H9 (cell line): ENCODE data around the gene EHD2. TPM values are rescaled to one million over a fixed set of nuclear protein-coding genes. Genes with fewer than 3 reads are reported as not detected.

Experiments used
- DNase-seq: peaks from one replicate; pipeline ENCODE4 v3.0.0-alpha.2; 2017
- H2AFZ ChIP-seq: one replicate; pipeline ENCODE4 v1.6.1; 2013; ENCODE audit warnings: mild to moderate bottlenecking, low read length, control low read depth, moderate library complexity
- H2AK5ac ChIP-seq: 2 replicates; pipeline ENCODE4 v1.6.1; 2013; ENCODE audit warnings: low read length, control low read depth, mixed read lengths; ENCODE audit not compliant: insufficient read length
- H2BK120ac ChIP-seq: one replicate; pipeline ENCODE4 v1.6.1; 2013; ENCODE audit warnings: low read depth, mild to moderate bottlenecking, low read length, control low read depth, inconsistent platforms; ENCODE audit not compliant: poor library complexity, severe bottlenecking
- H2BK12ac ChIP-seq: 2 replicates; pipeline ENCODE4 v1.6.1; 2013; ENCODE audit warnings: low read length, control low read depth, mixed read lengths, low read depth; ENCODE audit not compliant: insufficient read length
- H2BK15ac ChIP-seq: 2 replicates; pipeline ENCODE4 v1.6.1; 2013; ENCODE audit warnings: low read depth, low read length, control low read depth
- H2BK20ac ChIP-seq: one replicate; pipeline ENCODE4 v1.6.1; 2013; ENCODE audit warnings: low read depth, mild to moderate bottlenecking, low read length, control low read depth, inconsistent platforms; ENCODE audit not compliant: poor library complexity, severe bottlenecking
- H2BK5ac ChIP-seq: 2 replicates; pipeline ENCODE4 v1.6.1; 2013; ENCODE audit warnings: low read length, control low read depth, mixed read lengths; ENCODE audit not compliant: insufficient read length
- H3K14ac ChIP-seq: 2 replicates; pipeline ENCODE4 v1.6.1; 2013; ENCODE audit warnings: low read length, control low read depth; ENCODE audit not compliant: insufficient read depth
- H3K18ac ChIP-seq: 2 replicates; pipeline ENCODE4 v1.6.1; 2013; ENCODE audit warnings: low read depth, mild to moderate bottlenecking, mixed read lengths, low read length, control low read depth; ENCODE audit not compliant: insufficient read length
- H3K23ac ChIP-seq: 2 replicates; pipeline ENCODE4 v1.6.1; 2013; ENCODE audit warnings: low read length, control low read depth, mixed read lengths, low read depth; ENCODE audit not compliant: insufficient read length
- H3K23me2 ChIP-seq: 2 replicates; pipeline ENCODE4 v1.6.1; 2013; ENCODE audit warnings: low read depth, mild to moderate bottlenecking, mixed read lengths, low read length, control low read depth; ENCODE audit not compliant: insufficient read length, poor library complexity, severe bottlenecking
- H3K27ac ChIP-seq: 2 replicates; pipeline ENCODE4 v1.5.1; 2013; ENCODE audit warnings: low read length, control low read depth, mixed read lengths, low read depth; ENCODE audit not compliant: insufficient read length
- H3K27me3 ChIP-seq: 2 replicates; pipeline ENCODE4 v1.6.1; 2013; ENCODE audit warnings: low read length, control low read depth, inconsistent platforms; ENCODE audit not compliant: insufficient read depth
- H3K4ac ChIP-seq: 2 replicates; pipeline ENCODE4 v1.6.1; 2013; ENCODE audit warnings: low read depth, mild to moderate bottlenecking, control low read depth, inconsistent platforms, low read length, moderate library complexity
- H3K4me1 ChIP-seq: 2 replicates; pipeline ENCODE4 v1.6.1; 2013; ENCODE audit warnings: low read length, control low read depth, inconsistent platforms; ENCODE audit not compliant: insufficient read depth
- H3K4me2 ChIP-seq: 2 replicates; pipeline ENCODE4 v1.6.1; 2013; ENCODE audit warnings: low read length, control low read depth, mixed read lengths; ENCODE audit not compliant: insufficient read length, insufficient read depth
- H3K56ac ChIP-seq: 2 replicates; pipeline ENCODE4 v1.6.1; 2013; ENCODE audit warnings: low read depth, mild to moderate bottlenecking, mixed read lengths, low read length, control low read depth; ENCODE audit not compliant: insufficient read length
- H3K79me1 ChIP-seq: 2 replicates; pipeline ENCODE4 v1.6.1; 2013; ENCODE audit warnings: low read depth, mild to moderate bottlenecking, moderate library complexity, low read length, control low read depth, inconsistent platforms; ENCODE audit not compliant: insufficient read depth, poor library complexity, severe bottlenecking
- H3K79me2 ChIP-seq: 2 replicates; pipeline ENCODE4 v1.6.1; 2013; ENCODE audit warnings: low read length, control low read depth, inconsistent platforms; ENCODE audit not compliant: insufficient read depth
- H3K9ac ChIP-seq: 2 replicates; pipeline ENCODE4 v1.6.1; 2013; ENCODE audit warnings: low read length, control low read depth, mixed read lengths; ENCODE audit not compliant: insufficient read length; ENCODE audit errors: extremely low read depth
- H3K9me3 ChIP-seq: one replicate; pipeline ENCODE4 v1.6.1; 2013; ENCODE audit warnings: low read depth, low read length, inconsistent platforms; ENCODE audit not compliant: control insufficient read depth
- H3T11ph ChIP-seq: one replicate; pipeline ENCODE4 v1.6.1; 2013; ENCODE audit warnings: mild to moderate bottlenecking, low read length, control low read depth, inconsistent platforms
- H4K20me1 ChIP-seq: one replicate; pipeline ENCODE4 v1.6.1; 2013; ENCODE audit not compliant: control insufficient read depth, insufficient read length, insufficient read depth
- H4K5ac ChIP-seq: 2 replicates; pipeline ENCODE4 v1.6.1; 2013; ENCODE audit warnings: low read depth, mild to moderate bottlenecking, mixed read lengths, low read length, control low read depth; ENCODE audit not compliant: insufficient read length
- H4K8ac ChIP-seq: replicated peaks from 2 replicates; pipeline ENCODE4 v1.6.1; 2013; ENCODE audit warnings: low read length, control low read depth, mixed read lengths, low read depth; ENCODE audit not compliant: insufficient read length
- H4K91ac ChIP-seq: 2 replicates; pipeline ENCODE4 v1.6.1; 2013; ENCODE audit warnings: low read depth, mild to moderate bottlenecking, moderate library complexity, mixed read lengths, low read length, control low read depth; ENCODE audit not compliant: insufficient read length
- H3K27ac Mint-ChIP-seq, 3 experiments: 2 replicates in 2 of 3; 3 replicates in 1 of 3; pipeline ENCODE4 v1.8.0; 2020 to 2021; ENCODE audit warnings: mixed read lengths in 3 of 3, mild to moderate bottlenecking in 1 of 3, moderate library complexity in 1 of 3
- H3K27me3 Mint-ChIP-seq: 2 replicates; pipeline ENCODE4 v1.8.0; 2021; ENCODE audit warnings: low read depth, mild to moderate bottlenecking, moderate library complexity, mixed read lengths
- H3K36me3 Mint-ChIP-seq, 3 experiments: 2 replicates in 2 of 3; 3 replicates in 1 of 3; pipeline ENCODE4 v1.8.0; 2020 to 2021; ENCODE audit warnings: low read depth in 3 of 3, mixed read lengths in 3 of 3; ENCODE audit not compliant: insufficient read depth in 1 of 3
- H3K4me1 Mint-ChIP-seq, 2 experiments: 2 replicates each; pipeline ENCODE4 v1.8.0; 2020; ENCODE audit warnings: mixed read lengths in 2 of 2
- H3K4me3 Mint-ChIP-seq, 2 experiments: 2 replicates in 1 of 2; 3 replicates in 1 of 2; pipeline ENCODE4 v1.8.0; 2020 to 2021; ENCODE audit warnings: mild to moderate bottlenecking in 2 of 2, mixed read lengths in 2 of 2, moderate library complexity in 1 of 2
- H3K9me3 Mint-ChIP-seq, 2 experiments: 2 replicates in 1 of 2; 3 replicates in 1 of 2; pipeline ENCODE4 v1.8.0; 2020; ENCODE audit warnings: mild to moderate bottlenecking in 2 of 2, mixed read lengths in 2 of 2, moderate library complexity in 1 of 2
- CTCF ChIP-seq: fragments of 200-600 bp; sonication (generic); conservative IDR thresholded peaks from 3 replicates; pipeline ENCODE4 v1.8.0; 2021; ENCODE audit warnings: antibody characterized with exemption, mild to moderate bottlenecking
- WGBS: extraction: QIAGEN DNeasy Blood & Tissue Kit; methylation state at CpG from one replicate; pipeline ENCODE4 v1.1.7; 2013; ENCODE audit warnings: missing lambda C conversion rate, low lambda C conversion rate, mixed read lengths; ENCODE audit not compliant: insufficient read length; ENCODE audit errors: extremely low coverage; 5-methylcytosine and 5-hydroxymethylcytosine counted together
- total RNA-seq: library from RNA; stranded (reverse); gene quantifications from 2 replicates; pipeline ENCODE4 v1.2.1, GENCODE V29; 2021

EHD2 gene
- total RNA-seq, 1 experiment from 2014 or later: 19.7 TPM

- no peak overlapping the region for H3K27ac ChIP-seq
- no peak overlapping the region for H2BK120ac ChIP-seq
- no CpG with 5 or more reads among the region's 3 CpGs for WGBS
- peaks cover 7% of the 10 kb centered on the region for H3K79me1 ChIP-seq
- H3K4ac ChIP-seq: no peak overlapping the region
- no peak overlapping the region for H2BK12ac ChIP-seq
- H3K9ac ChIP-seq: no peak overlapping the region
- H3K27me3 ChIP-seq: no peaks in the 10 kb centered on the region
- Mint-ChIP-seq H3K4me3 (no peak overlapping the region), H3K27ac (peak overlapping the region in 1 of 3 experiments; percentile 49; a peak in 1 of 7 replicates), H3K4me1 (peaks cover 14 to 15% of the 10 kb centered on the region in 2 experiments), H3K27me3 (no peaks in the 10 kb centered on the region), H3K36me3 (peaks cover 2 to 4% (median 3%) of the 10 kb centered on the region in 3 experiments; a peak in 4 of 7 replicates), H3K9me3 (no peaks in the 10 kb centered on the region)
- H4K91ac ChIP-seq: no peak overlapping the region
- H2AFZ ChIP-seq: no peak overlapping the region
- no peak overlapping the region for H3K4me2 ChIP-seq
- no peak for DNase-seq
- no peak overlapping the region for H2BK5ac ChIP-seq
- H3K4me1 ChIP-seq: no peaks in the 10 kb centered on the region; the same call in 1 of the 2 replicates
- peaks cover 3% of the 10 kb centered on the region; the same call in 1 of the 2 replicates for H3K79me2 ChIP-seq
- H4K5ac ChIP-seq: no peak overlapping the region
- no peaks in the 10 kb centered on the region for H3K9me3 ChIP-seq
- H3K18ac ChIP-seq: no peak overlapping the region
- no peak overlapping the region for H3K56ac ChIP-seq
- no peaks in the 10 kb centered on the region for H3K23me2 ChIP-seq
- no peak for TF ChIP-seq CTCF
- H3T11ph ChIP-seq: no peak overlapping the region
- H2BK20ac ChIP-seq: no peak overlapping the region
- no peaks in the 10 kb centered on the region for H4K20me1 ChIP-seq
- H2AK5ac ChIP-seq: no peak overlapping the region
- H2BK15ac ChIP-seq: no peak overlapping the region
- H3K23ac ChIP-seq: no peak overlapping the region
- no peak overlapping the region for H3K14ac ChIP-seq
- no peak overlapping the region for H4K8ac ChIP-seq
Observed at GRCh38 chr19:47663435-47663910, 49.7 kb upstream of the EHD2 start.
